ENCODE data around the gene LTBP1. TPM values are rescaled to one million over a fixed set of nuclear protein-coding genes. Genes with fewer than 3 reads are reported as not detected.

The LTBP1 gene
- total RNA-seq, 1 experiment from 2014 or later, result 119 TPM

- no peaks in the 10 kb centered on the region for H3K36me3 Mint-ChIP-seq (ENCODE audit: insufficient read depth, unreplicated experiment)
- TF ChIP-seq CTCF (IDR thresholded peaks at IDR 0.05; ENCODE audit: unreplicated experiment), result no peak
- ChIA-PET CTCF (interaction anchor here (0.6 to 0.8 kb wide), 2 partner anchors 173 to 473 kb away, joined by 3 read pairs; no protein-coding TSS in a partner anchor), POLR2A (no interaction called here)
- H3K27ac Mint-ChIP-seq (ENCODE audit: low read depth, unreplicated experiment), result no peak overlapping the region
- no peaks in the 10 kb centered on the region for H3K27me3 Mint-ChIP-seq (ENCODE audit: insufficient read depth, unreplicated experiment)
- DNase-seq (ENCODE audit: unreplicated experiment), result no peak
- no peak overlapping the region for H3K4me3 Mint-ChIP-seq (ENCODE audit: unreplicated experiment)
- no peaks in the 10 kb centered on the region for H3K9me3 Mint-ChIP-seq (ENCODE audit: unreplicated experiment)
- intact Hi-C loops (cut with micrococcal nuclease), result no loop called here
- H3K4me1 Mint-ChIP-seq (ENCODE audit: insufficient read depth, unreplicated experiment), result no peaks in the 10 kb centered on the region
- BruUV-seq (replicated peaks), result no TSS peak
Measured at GRCh38 chr2:33002863-33003262, 56.1 kb downstream of the LTBP1 start.

- intact Hi-C loops (cut with micrococcal nuclease), result no loop called here
- TF ChIP-seq CTCF (IDR thresholded peaks at IDR 0.05; ENCODE audit: unreplicated experiment), result no peak
- ChIA-PET POLR2A (no interaction called here), CTCF (interaction anchor here (0.6 kb wide), 2 partner anchors 60 to 374 kb away, joined by 3 read pairs; no protein-coding TSS in a partner anchor)
- Mint-ChIP-seq H3K27me3 (ENCODE audit: insufficient read depth, unreplicated experiment) (no peaks in the 10 kb centered on the region), H3K4me3 (ENCODE audit: unreplicated experiment) (no peak overlapping the region), H3K4me1 (ENCODE audit: insufficient read depth, unreplicated experiment) (no peaks in the 10 kb centered on the region), H3K27ac (ENCODE audit: low read depth, unreplicated experiment) (no peak overlapping the region), H3K36me3 (ENCODE audit: insufficient read depth, unreplicated experiment) (no peaks in the 10 kb centered on the region), H3K9me3 (ENCODE audit: unreplicated experiment) (no peaks in the 10 kb centered on the region)
- no TSS peak for BruUV-seq (replicated peaks)
- no peak for DNase-seq (ENCODE audit: unreplicated experiment)
Measured at GRCh38 chr2:33005057-33005456, 58.3 kb downstream of the LTBP1 start.

DNA sequence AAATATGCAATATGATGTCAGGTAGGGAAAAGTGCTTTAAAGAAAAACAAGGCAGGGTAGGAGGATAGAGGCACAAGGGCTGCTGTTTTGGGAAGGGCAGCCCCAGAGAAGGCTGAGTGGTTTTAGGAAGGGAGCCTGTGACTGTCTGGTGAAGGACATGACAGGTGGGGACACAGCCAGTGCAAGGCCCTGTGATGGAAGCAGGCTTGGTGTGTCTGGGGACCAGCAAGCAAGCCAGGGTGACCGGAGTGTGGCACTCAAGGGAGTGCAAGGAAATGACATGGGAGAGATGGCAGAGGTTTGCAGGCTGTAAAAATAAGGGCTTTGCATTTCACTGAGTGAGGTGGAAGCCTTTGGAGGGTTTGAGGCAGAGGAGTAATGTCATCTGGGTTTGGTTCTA is 62.0 kb downstream of the LTBP1 start:
- no peak for DNase-seq (ENCODE audit: unreplicated experiment)
- TF ChIP-seq CTCF (IDR thresholded peaks at IDR 0.05; ENCODE audit: unreplicated experiment), result no peak
- Mint-ChIP-seq H3K27ac (ENCODE audit: low read depth, unreplicated experiment) (no peak overlapping the region), H3K36me3 (ENCODE audit: insufficient read depth, unreplicated experiment) (no peaks in the 10 kb centered on the region), H3K9me3 (ENCODE audit: unreplicated experiment) (no peaks in the 10 kb centered on the region), H3K27me3 (ENCODE audit: insufficient read depth, unreplicated experiment) (no peaks in the 10 kb centered on the region), H3K4me1 (ENCODE audit: insufficient read depth, unreplicated experiment) (peaks cover 8% of the 10 kb centered on the region), H3K4me3 (ENCODE audit: unreplicated experiment) (no peak overlapping the region)
- ChIA-PET CTCF (no interaction called here), POLR2A (no interaction called here)
- intact Hi-C loops (cut with micrococcal nuclease), result no loop called here
- BruUV-seq (replicated peaks), result no TSS peak

DNA sequence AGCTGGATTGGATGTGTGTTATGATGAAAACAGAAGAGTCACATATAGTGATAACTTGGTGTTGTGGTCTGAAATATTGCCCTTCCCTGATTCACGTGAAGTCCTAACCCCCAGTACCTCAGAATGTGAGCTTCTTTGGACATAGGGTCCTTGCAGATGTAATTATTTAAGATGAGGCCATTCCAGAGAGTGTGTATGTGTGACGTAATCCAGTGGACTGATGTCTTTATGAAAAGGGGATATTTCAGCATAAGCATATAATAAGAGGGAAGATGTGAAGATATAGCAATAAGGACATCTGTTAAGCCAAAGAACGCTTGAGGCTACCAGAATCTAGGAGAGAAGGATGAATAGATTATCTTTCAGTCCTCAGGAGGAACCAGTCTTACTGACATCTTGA is 62.5 kb downstream of the LTBP1 start:
- no peak for TF ChIP-seq CTCF (IDR thresholded peaks at IDR 0.05; ENCODE audit: unreplicated experiment)
- POLR2A ChIA-PET, result no interaction called here
- CTCF ChIA-PET, result no interaction called here
- H3K9me3 Mint-ChIP-seq (ENCODE audit: unreplicated experiment), result no peaks in the 10 kb centered on the region
- H3K27ac Mint-ChIP-seq (ENCODE audit: low read depth, unreplicated experiment), result no peak overlapping the region
- H3K36me3 Mint-ChIP-seq (ENCODE audit: insufficient read depth, unreplicated experiment), result no peaks in the 10 kb centered on the region
- no peaks in the 10 kb centered on the region for H3K27me3 Mint-ChIP-seq (ENCODE audit: insufficient read depth, unreplicated experiment)
- peaks cover 13% of the 10 kb centered on the region for H3K4me1 Mint-ChIP-seq (ENCODE audit: insufficient read depth, unreplicated experiment)
- intact Hi-C loops (cut with micrococcal nuclease), result no loop called here
- no peak for DNase-seq (ENCODE audit: unreplicated experiment)
- BruUV-seq (replicated peaks), result no TSS peak
- no peak overlapping the region for H3K4me3 Mint-ChIP-seq (ENCODE audit: unreplicated experiment)

Data from MCF 10A (cell line).